GM12891 (cell line): Measurements from ENCODE around the gene TFF1.

Experiments used
- DNase-seq: peaks from one replicate; pipeline ENCODE4 v3.0.0; 2011; ENCODE audit warnings: low spot score; ENCODE audit not compliant: insufficient read length
- FAIRE-seq: peaks from 2 replicates; lab custom pipeline; 2011; peaks lifted over from hg19 to GRCh38; lab: Jason Lieb, UNC
- PAX5 ChIP-seq: IDR thresholded peaks from 2 replicates; pipeline ENCODE4 v1.6.1; 2011; ENCODE audit warnings: low read length, moderate library complexity, mild to moderate bottlenecking; ENCODE audit not compliant: insufficient read depth, severe bottlenecking
- POLR2A ChIP-seq: IDR thresholded peaks from 2 replicates; pipeline ENCODE4 v1.6.1; 2011; ENCODE audit warnings: low read depth, low read length, control low read depth
- POLR2AphosphoS5 ChIP-seq: IDR thresholded peaks from 2 replicates; pipeline ENCODE4 v1.6.1; 2011; ENCODE audit warnings: low read depth, low read length, control low read depth
- POU2F2 ChIP-seq: IDR thresholded peaks from 2 replicates; pipeline ENCODE4 v1.6.1; 2011; ENCODE audit warnings: low read depth, mild to moderate bottlenecking, control low read depth, low read length, moderate library complexity
- SPI1 ChIP-seq: IDR thresholded peaks from 2 replicates; pipeline ENCODE4 v1.6.1; 2011; ENCODE audit warnings: low read depth, low read length, control low read depth
- TAF1 ChIP-seq: IDR thresholded peaks from 2 replicates; pipeline ENCODE4 v1.6.1; 2011; ENCODE audit warnings: low read depth, low read length, control low read depth

The TFF1 gene

GRCh38 chr21:42338729-42339715 is 27.3 kb downstream of the TFF1 start:
- no peak for TF ChIP-seq POLR2AphosphoS5
- peak; percentile 38; the same call in 1 of the 2 replicates for TF ChIP-seq SPI1
- TF ChIP-seq POU2F2 = 0 out of 2 replicates have a peak, but pooled peaks have one; percentile 31
- TF ChIP-seq POLR2A = no peak
- no peak for TF ChIP-seq TAF1
- FAIRE-seq (no peak), DNase-seq (no peak)

- DNase-seq (peak; percentile 47), FAIRE-seq (peak; percentile 88)
- no peak for TF ChIP-seq POU2F2
- TF ChIP-seq SPI1 = no peak
- no peak for TF ChIP-seq POLR2AphosphoS5
- TF ChIP-seq TAF1 = no peak
- no peak for TF ChIP-seq PAX5
- no peak for TF ChIP-seq POLR2A
Observed at GRCh38 chr21:42337830-42338728, 28.3 kb downstream of the TFF1 start.

- FAIRE-seq (no peak), DNase-seq (no peak)
- TF ChIP-seq PAX5 (no peak), SPI1 (no peak), POU2F2 (no peak)
Observed at GRCh38 chr21:42337276-42337675, 29.1 kb downstream of the TFF1 start.

GRCh38 chr21:42336054-42336453 is 30.3 kb downstream of the TFF1 start:
- TF ChIP-seq SPI1 (no peak), POU2F2 (peak; percentile 46; the same call in 1 of the 2 replicates)
- DNase-seq (no peak), FAIRE-seq (no peak)

- DNase-seq (no peak), FAIRE-seq (no peak)
- no peak for TF ChIP-seq POLR2AphosphoS5
- no peak for TF ChIP-seq SPI1
- no peak for TF ChIP-seq TAF1
- TF ChIP-seq POU2F2 = no peak
- no peak for TF ChIP-seq POLR2A
- TF ChIP-seq PAX5 = no peak
Observed at GRCh38 chr21:42332557-42333317, 33.6 kb downstream of the TFF1 start.

- DNase-seq = no peak
- TF ChIP-seq TAF1 (no peak), PAX5 (no peak), SPI1 (no peak), POU2F2 (no peak), POLR2AphosphoS5 (no peak), POLR2A (no peak)
Observed at GRCh38 chr21:42331660-42332059, 34.7 kb downstream of the TFF1 start.

GRCh38 chr21:42330380-42331371 is 35.7 kb downstream of the TFF1 start:
- TF ChIP-seq PAX5 (no peak), SPI1 (peak; percentile 55; the same call in 1 of the 2 replicates)
- peak; percentile 70 for FAIRE-seq
- DNase-seq = no peak

More at GRCh38 chr21:42331660-42332059, 34.7 kb downstream of the TFF1 start:
- FAIRE-seq = no peak

- TF ChIP-seq TAF1 (no peak), POLR2A (no peak), PAX5 (no peak), POLR2AphosphoS5 (no peak), POU2F2 (no peak), SPI1 (no peak)
- DNase-seq = no peak
- no peak for FAIRE-seq
Observed at GRCh38 chr21:42324896-42325295, 41.4 kb downstream of the TFF1 start.
